Measurements from ENCODE around the gene OR6K6.

OR6K6 gene

DNA sequence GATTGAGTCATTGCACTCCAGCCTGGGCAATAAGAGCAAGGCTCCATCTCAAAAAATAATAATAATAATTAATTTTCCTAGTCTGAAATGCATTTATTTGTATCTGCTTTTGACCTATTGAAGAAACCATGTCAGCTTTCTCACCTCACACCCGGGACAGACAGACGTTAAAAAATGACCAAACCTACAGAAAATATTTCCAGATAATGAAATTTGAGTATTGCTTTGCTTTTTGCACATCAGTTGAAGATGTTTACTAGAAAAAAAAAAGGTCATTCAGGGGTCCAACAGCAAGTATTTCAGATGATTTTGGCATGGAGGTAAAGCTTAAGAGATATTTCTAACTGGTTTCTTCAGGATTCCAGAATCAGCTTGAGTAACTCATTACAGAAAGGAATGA is at the start of gene OR6K6:
Gene OR6K6, plus strand, starts transcription at position 301 of the 400 bp plus-strand sequence. CDS start 168 bp downstream, outside the sequence.
- no peak for DNase-seq

DNA sequence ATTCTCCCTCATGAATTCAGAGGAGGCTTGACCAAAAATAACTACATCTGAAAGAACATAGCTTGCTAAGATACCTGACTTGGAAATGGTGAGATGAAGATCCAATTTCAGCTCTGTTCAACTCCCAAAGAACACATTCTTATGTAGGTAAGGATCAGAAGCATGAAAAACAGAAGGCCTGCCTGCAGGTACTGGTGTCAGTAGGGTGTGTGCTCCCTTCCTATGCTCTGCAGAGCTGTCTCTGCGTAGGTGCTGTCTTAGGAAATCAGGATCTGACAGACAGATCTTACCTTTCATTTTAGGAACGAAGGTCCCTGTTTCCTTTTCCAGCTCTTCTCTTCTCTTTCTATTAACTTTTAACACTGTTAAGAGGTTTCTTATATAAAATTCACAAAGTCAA is 48.4 kb upstream of the OR6K6 start:
- DNase-seq = no peak

GRCh38 chr1:158711098-158711497 is 43.4 kb upstream of the OR6K6 start:
- no peak for DNase-seq

GRCh38 chr1:158714754-158715153 is 39.8 kb upstream of the OR6K6 start:
- DNase-seq = no peak

DNA sequence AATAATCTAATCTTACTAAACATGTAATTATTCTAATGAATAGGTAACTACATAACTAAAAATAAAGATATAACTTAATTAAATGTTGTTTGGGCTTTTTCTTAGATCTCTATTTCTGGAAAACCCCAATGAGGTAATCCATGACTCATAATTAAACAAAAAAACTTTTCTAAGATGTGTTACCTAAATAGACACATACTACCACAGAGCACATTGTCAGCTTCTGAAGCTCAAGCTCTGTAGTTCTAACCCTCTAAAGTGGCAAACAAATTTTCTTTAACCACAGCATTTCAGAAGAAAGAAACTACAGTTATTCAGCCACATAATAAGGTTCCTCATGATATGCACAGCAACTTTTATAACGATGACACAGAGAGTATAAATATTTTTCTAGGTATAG is 38.2 kb upstream of the OR6K6 start:
- no peak for DNase-seq

GRCh38 chr1:158717344-158717743 is 37.2 kb upstream of the OR6K6 start:
- DNase-seq = no peak

- DNase-seq = no peak
These were observed 34.9 kb upstream of the OR6K6 start for GRCh38 chr1:158719664-158720063.

GRCh38 chr1:158720620-158721019 is 33.9 kb upstream of the OR6K6 start, which contains the start of gene OR6K3:
TSS of gene OR6K3 (minus strand) at chr1:158720720. CDS start at chr1:158718115, 2,605 bp downstream.
- no peak for DNase-seq

DNA sequence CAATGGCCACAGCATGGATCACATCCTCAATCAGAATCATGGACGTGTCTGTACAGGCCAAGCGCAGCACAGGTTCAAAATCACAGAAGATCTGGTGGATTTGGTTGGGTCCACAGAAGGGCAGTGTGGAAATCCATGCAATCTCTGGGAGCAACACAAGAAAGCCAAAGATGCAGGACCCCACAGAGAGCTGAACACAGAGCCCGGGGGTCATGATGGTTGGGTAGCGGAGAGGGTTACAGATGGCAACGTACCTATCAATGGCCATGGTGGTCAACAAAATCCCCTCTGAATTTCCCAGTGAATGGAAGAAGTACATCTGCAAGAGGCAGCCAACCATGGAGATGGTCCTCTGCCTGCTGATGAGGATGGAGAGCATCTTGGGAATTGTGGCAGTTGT is 30.1 kb upstream of the OR6K6 start:
- no peak for DNase-seq

DNA sequence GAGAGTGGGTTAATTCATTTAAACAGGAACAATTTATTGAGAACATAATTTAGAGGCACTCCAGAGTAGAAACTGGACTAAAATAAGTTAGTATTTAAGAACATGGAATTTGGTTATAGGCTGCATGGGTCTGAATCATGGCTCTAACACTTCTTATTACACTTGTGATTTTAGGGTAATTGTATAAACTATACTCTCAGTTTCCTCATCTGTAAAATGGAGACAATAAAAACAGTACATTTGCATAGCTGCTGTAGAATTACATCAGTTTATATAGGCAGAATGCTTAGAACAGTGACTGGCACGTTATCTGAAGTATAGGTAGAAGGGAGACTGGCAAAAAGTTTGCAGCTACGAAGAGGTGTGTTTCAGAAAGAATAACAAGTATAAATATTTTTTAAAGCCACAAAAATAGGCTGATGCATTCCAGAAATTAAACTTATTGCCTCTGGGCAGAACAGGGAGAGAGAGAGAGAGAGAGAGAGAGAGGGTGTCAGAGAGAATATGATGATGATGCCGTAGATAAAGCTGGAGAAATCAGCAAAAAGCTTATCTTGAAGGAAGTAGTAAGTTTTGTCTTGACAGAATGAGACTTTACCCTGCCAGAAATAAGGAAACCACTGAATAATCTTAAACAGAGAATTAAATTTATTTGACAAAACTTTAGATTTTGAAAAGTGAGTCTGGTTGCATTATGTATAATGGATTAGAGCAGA is 25.9 kb upstream of the OR6K6 start:
- no peak for DNase-seq

- peak; percentile 38 for DNase-seq
These were observed 24.1 kb upstream of the OR6K6 start for GRCh38 chr1:158730453-158730852.

DNA sequence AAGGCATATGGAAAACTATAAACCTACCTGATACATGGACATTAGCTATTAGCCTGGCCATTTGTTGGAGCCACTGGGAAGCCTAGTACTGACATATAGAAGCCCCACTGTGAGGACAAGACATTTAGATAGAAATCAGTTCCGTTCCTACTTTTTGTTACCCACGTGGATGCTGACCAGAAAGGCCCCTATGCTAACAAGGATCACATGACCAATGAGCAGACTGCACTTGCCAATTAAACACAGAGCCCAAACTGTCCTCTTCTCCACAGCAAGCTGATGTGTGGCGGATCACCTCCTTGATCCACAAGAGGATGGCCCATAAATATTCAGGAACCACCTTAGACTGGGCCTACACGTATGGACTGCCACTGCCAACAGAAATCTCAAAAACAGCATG is 22.8 kb upstream of the OR6K6 start:
- DNase-seq = no peak

- DNase-seq = peak; percentile 35
These were observed 22.0 kb upstream of the OR6K6 start for GRCh38 chr1:158732524-158732923.

DNA sequence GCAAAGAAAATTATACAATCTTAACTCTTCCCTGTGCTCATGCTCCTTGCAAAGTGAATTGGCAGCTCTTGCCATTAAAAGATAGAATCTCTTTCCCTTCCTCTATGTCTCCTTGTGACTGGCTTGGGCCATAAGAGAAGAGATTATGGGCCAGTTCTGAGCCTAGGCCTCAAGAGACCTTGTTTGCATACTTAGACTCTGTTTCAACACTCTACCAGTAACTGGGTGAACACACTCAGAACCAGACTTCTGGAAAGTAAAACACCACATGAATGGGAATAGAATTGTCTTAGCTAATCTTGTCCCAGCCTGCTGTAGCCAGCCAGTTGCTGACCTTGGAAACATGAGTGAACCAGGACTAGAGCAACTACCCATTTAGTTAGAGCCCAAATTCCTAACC is 18.7 kb upstream of the OR6K6 start:
- no peak for DNase-seq

DNA sequence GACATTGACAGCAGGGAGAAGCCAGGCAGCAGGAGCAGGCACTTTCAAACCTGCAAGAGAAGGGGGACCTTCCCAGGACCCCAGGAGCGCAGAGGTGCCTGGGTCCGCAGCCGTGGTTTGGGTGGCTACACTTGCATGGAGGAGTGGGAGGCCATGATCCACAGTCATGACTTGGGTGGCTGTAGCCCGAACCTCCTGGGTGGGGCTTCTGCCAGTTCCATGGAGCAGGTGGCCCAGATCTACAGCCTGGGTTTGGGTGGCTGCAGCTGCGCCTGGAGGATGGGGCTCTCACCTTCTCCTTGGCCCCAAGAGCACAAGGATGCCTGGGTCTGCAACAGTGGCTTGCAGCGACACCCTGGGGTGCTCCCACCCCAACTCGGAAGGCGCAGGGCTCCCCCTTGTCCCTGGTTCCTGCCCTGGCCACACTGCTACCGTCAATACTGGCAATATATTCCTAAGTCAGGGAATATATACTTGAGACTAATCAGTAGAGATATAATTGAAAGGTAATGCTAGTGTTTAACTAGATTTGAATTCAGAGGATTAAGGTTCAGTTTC is 2.3 kb upstream of the OR6K6 start:
- DNase-seq = no peak

DNA sequence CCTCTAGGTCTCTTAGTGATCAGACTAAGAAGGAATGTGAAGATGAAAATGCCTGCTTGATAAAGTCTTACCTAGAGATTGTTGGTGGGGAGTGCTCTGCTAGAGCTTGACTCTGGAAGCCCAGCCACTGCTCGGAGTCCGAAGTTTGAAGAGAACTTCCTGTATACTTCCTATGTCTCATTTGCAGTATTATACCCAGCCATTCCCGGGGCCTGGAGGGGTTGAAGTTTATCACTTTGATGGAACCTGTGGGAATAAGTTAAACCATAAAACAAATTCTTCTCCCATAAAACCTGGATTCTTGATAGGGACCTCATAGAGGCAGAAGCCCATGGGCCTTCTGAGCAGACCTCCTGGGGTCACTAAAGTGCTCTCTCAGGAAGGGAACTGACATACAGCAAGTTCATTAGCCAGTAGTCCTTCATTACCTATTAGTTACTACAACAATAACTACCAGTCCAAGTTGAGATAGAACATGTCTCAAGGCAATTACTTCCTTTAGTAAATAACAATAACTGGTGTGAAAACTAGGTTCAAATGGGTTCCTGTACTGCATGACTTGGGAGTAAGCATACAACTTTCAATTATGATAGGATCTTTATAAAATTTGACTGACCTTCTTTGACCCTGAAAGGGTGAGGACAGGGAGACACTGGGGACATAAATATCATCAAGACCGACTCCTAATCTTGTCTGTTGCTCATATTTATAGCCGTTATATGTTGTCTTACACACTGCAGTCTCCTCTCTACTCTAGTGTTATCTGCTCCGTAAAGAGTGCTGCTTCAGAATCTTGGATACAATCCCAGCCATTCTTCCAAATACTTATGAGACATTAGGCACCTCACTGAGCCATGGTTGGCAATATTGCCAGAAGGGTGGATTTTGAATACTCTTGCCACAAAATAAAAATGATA is 17.7 kb downstream of the OR6K6 start, which contains the start of gene OR6N1:
Gene OR6N1, minus strand, starts transcription at position 246 of the 917 bp plus-strand sequence. CDS start 5,513 bp downstream, outside the sequence.
- no peak for DNase-seq

DNA sequence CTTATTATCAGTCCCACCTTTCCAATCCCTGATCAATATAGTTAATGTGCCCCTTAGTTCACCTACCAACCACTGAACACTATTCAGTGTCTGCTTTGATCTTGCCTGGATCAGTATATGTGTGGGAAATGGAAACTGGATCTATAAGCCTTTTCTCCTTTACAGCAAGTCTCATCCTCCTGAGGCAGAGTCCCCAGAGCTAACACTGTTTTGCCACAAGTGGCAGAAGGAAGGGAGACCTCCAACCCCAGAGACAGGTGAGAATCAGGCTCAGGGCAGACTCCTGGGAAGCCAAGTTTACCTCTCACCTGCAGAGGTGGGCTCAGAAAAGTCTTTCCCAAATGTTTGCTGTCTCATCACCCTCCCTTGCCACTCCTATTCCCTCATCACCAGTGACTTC is 26.6 kb downstream of the OR6K6 start, which contains the start of gene OR6N2:
Gene OR6N2, minus strand, starts transcription at position 101 of the 400 bp plus-strand sequence. CDS start 3,569 bp downstream, outside the sequence.
- DNase-seq = no peak

DNA sequence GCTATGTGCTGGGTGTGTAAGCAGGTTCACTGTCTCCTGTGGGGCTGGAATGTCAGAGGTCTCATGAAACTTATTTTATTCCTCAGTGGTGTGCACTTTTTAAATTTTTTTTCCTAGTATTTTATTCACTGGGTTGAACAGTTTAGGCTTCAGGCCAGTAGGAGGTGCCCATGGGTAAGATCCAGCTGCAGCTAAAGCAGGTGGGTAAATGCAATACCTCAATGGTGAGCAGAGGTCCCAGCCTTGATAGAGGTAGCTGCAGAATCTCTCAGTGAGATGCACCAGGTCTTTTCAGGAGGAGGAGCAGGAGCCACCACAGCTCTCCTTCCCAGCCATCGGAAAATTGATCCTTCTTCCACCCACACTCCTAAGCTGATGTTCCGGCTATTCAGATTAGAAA is 39.1 kb downstream of the OR6K6 start:
- DNase-seq = peak; percentile 45

DNA sequence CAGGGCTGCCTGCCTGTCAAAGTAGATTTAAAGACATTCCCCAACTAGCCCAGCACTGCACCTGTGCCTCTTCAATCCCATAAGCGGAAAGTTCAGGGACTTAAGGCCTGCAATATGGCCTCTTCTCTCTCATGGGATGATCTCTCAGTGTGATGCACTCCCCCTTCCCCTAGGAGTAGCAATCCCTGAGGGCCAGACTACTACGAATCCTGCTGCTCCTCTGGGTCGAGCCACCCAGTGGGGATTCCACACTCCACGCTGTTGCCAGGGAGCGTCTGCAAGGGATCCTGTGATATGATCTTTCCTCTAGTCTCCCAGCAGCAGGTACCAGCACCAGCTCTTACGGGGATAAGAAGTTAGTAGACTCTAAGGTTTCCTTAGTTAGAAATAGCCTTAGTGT is 39.7 kb downstream of the OR6K6 start:
- DNase-seq = no peak

DNA sequence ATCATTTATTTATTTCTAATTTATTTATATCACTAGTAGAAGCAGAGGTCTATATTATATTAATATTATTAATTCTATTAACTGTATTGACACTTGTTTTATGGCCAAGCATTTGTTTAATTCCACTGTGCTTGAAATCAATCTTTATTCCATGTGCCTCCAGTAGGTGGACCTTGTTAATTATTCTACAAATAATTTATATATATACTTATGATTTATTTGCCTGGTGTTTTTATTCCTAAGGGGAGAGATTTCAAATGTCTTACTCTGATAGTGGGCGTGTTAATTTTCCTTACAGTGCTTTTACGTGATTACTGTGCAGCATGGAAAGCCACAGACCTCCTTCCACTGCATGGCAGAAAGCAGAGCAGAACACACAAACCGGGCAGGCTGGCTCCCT is 44.0 kb downstream of the OR6K6 start:
- DNase-seq = no peak

- peak; percentile 39 for DNase-seq
These were observed 45.2 kb downstream of the OR6K6 start for GRCh38 chr1:158799689-158800088.

DNA sequence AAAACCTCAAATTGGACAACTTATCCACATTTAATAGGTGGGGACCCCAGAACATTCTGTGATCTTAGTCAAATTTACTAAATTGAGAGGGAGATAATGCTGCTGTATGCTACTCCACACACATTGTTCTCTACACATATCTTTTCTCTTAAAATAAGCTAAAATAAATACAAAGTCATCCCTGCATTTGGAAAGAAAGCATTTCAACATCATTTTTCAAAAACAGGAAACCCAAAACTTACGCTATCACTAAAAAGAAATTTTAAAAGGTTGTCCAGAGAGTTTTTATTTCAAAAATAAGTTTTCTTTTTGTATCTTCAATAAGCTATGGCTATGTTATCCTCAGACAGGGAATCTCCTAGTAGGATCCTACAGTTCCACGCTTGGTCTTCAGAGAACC is 46.0 kb downstream of the OR6K6 start:
- DNase-seq = no peak

DNA sequence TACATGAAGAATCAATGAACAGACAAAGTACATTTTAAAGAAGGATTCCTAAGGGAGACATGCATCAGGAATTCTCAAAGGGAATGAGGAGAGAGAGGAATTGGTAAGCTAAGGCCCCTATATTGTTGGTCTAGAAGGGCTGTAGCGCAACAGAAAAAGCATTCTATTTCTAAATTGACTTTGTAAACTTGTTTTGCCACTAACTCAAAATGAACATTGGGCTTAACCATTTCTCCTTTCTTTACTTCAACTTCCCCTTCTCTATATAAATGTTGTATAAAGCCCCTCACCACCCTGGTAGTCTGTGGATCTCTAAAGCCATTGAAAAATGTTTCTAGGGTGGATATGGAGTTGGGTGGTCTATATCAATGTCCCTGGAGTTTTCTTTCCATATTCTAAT is 46.9 kb downstream of the OR6K6 start:
- DNase-seq = no peak
